Chondrocyte (in vitro differentiated cells): ENCODE results near the gene DDHD1. TPM values are rescaled to one million over a fixed set of nuclear protein-coding genes. Genes with fewer than 3 reads are reported as not detected.

Experiments used
- DNase-seq: peaks from one replicate; pipeline ENCODE4 v3.0.0; 2021; ENCODE audit warnings: mixed read lengths, low spot score
- H3K27ac Mint-ChIP-seq: one replicate; pipeline ENCODE4 v1.8.0; 2021; ENCODE audit warnings: mild to moderate bottlenecking, moderate library complexity, mixed read lengths; ENCODE audit not compliant: unreplicated experiment
- H3K27me3 Mint-ChIP-seq: 2 replicates; pipeline ENCODE4 v1.8.0; 2021; ENCODE audit warnings: low read depth, mixed read lengths
- H3K36me3 Mint-ChIP-seq: 2 replicates; pipeline ENCODE4 v1.8.0; 2021; ENCODE audit warnings: low read depth, mixed read lengths
- H3K4me1 Mint-ChIP-seq: 2 replicates; pipeline ENCODE4 v1.8.0; 2021; ENCODE audit warnings: low read depth, mild to moderate bottlenecking, mixed read lengths
- H3K4me3 Mint-ChIP-seq: one replicate; pipeline ENCODE4 v1.8.0; 2021; ENCODE audit warnings: mild to moderate bottlenecking, moderate library complexity, mixed read lengths; ENCODE audit not compliant: unreplicated experiment
- H3K9me3 Mint-ChIP-seq: 2 replicates; pipeline ENCODE4 v1.8.0; 2021; ENCODE audit warnings: low read depth, mixed read lengths
- total RNA-seq: library from RNA; stranded (reverse); gene quantifications from 3 replicates; pipeline ENCODE4 v1.2.1, GENCODE V29; 2021
- TF ChIP-seq, protein P1 (sequence below): fragments of 200-600 bp; sonication (generic); IDR thresholded peaks from 2 replicates; pipeline ENCODE4 v1.5.0; 2021; ENCODE audit warnings: antibody characterized with exemption, mild to moderate bottlenecking, moderate library complexity

Gene DDHD1
- total RNA-seq, 1 donor from 2014 or later: 12.9 TPM

DNA sequence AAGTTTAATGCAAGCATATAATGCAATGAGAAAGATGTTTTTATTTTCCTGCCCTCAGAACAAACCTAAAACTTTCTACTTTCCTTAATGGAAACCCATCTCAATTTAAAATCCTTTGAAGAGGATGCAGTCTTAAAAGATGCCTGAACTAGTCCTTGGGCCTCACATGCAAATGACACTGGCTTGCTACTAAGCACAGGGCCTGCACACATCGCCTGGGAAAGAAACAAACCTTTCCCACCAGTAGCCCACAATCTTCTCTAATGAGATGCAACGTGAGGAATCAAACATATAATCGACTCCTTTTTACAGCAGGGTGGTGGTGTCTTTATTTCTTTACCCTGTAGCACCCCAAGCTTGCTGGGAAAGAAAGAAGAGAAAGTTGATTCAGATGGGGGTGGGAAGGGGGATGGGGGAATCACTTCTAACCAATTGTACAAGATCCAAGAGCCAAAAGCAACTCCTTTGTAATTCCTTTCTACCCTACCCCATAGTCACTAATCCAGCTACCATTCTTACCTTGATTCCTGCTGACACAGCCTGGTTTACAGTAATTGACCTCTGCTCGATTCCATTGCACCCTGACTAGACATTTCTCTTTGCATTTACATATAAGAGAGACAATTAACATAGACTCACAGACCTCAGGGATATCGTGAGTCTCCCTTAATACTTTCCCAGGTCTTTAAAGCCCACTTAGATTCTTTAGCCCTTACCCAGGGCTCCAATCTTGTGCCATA is 132.8 kb downstream of the DDHD1 start:
- H3K36me3 Mint-ChIP-seq: no peaks in the 10 kb centered on the region
- H3K27ac Mint-ChIP-seq: no peak overlapping the region
- H3K4me1 Mint-ChIP-seq: peaks cover 42% of the 10 kb centered on the region
- no peak overlapping the region for H3K4me3 Mint-ChIP-seq
- H3K27me3 Mint-ChIP-seq: no peaks in the 10 kb centered on the region
- no peaks in the 10 kb centered on the region for H3K9me3 Mint-ChIP-seq
- TF ChIP-seq, protein P1, sequence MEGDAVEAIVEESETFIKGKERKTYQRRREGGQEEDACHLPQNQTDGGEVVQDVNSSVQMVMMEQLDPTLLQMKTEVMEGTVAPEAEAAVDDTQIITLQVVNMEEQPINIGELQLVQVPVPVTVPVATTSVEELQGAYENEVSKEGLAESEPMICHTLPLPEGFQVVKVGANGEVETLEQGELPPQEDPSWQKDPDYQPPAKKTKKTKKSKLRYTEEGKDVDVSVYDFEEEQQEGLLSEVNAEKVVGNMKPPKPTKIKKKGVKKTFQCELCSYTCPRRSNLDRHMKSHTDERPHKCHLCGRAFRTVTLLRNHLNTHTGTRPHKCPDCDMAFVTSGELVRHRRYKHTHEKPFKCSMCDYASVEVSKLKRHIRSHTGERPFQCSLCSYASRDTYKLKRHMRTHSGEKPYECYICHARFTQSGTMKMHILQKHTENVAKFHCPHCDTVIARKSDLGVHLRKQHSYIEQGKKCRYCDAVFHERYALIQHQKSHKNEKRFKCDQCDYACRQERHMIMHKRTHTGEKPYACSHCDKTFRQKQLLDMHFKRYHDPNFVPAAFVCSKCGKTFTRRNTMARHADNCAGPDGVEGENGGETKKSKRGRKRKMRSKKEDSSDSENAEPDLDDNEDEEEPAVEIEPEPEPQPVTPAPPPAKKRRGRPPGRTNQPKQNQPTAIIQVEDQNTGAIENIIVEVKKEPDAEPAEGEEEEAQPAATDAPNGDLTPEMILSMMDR: no peak
- DNase-seq: no peak

GRCh38 chr14:53019406-53019805 is 133.7 kb downstream of the DDHD1 start:
- Mint-ChIP-seq H3K36me3 (no peaks in the 10 kb centered on the region), H3K27me3 (no peaks in the 10 kb centered on the region), H3K9me3 (no peaks in the 10 kb centered on the region), H3K4me1 (peaks cover 43% of the 10 kb centered on the region), H3K27ac (peak overlapping the region; percentile 80), H3K4me3 (no peak overlapping the region)
- no peak for DNase-seq
- TF ChIP-seq, protein P1: no peak

DNA sequence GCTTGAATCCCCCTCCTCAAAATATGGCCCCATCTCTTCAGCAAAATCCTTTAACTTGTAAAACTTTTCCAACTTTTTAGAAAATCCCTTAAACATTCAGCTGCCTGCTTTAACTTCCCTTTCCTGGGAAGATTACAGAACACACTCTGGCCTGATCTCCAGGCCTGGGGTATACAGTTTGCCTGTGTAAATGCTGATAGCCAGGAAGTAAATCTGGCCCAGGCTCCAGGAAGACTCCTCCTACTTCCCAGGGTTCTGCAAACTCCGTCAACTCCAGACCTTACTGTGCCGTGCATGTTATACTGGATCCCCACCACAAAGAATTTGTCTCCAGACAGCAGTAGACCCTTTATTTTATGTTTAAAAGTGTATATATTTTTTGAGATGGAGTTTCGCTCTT is 135.3 kb downstream of the DDHD1 start:
- Mint-ChIP-seq H3K36me3 (no peaks in the 10 kb centered on the region), H3K27ac (no peak overlapping the region), H3K4me1 (peaks cover 47% of the 10 kb centered on the region), H3K27me3 (no peaks in the 10 kb centered on the region), H3K4me3 (no peak overlapping the region), H3K9me3 (no peaks in the 10 kb centered on the region)
- TF ChIP-seq, protein P1: no peak
- no peak for DNase-seq

DNA sequence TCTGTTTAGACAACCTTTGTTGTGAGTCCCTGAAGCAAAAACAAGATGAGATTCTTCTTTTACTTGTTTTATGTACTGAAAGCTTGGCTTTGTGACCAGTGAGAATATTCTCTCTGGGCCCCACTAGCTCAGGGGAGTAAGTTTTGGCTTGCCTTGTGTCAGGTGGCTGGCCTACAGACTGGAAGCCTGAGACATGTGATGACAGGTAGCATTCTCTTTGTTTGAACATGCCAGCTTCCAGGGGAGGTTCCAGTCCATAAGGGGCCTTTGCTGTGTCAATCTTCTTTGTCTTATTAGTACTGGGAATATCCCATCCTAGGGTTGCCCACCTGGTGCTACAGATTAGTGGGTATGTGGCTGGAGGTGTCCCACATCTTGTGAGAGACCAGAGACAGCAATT is 136.2 kb downstream of the DDHD1 start:
- TF ChIP-seq, protein P1: no peak
- H3K36me3 Mint-ChIP-seq: no peaks in the 10 kb centered on the region
- H3K4me3 Mint-ChIP-seq: no peak overlapping the region
- no peaks in the 10 kb centered on the region for H3K9me3 Mint-ChIP-seq
- peaks cover 44% of the 10 kb centered on the region for H3K4me1 Mint-ChIP-seq
- no peak for DNase-seq
- no peaks in the 10 kb centered on the region for H3K27me3 Mint-ChIP-seq
- H3K27ac Mint-ChIP-seq: no peak overlapping the region

- Mint-ChIP-seq H3K27ac (no peak overlapping the region), H3K36me3 (no peaks in the 10 kb centered on the region), H3K27me3 (no peaks in the 10 kb centered on the region), H3K4me1 (peaks cover 48% of the 10 kb centered on the region), H3K4me3 (no peak overlapping the region), H3K9me3 (no peaks in the 10 kb centered on the region)
- no peak for DNase-seq
- TF ChIP-seq, protein P1: no peak
Observed at GRCh38 chr14:53016491-53016890, 136.6 kb downstream of the DDHD1 start.
